H1 (cell line): ENCODE measurements around the gene LSM4. TPM values are rescaled to one million over a fixed set of nuclear protein-coding genes. Genes with fewer than 3 reads are reported as not detected.

Experiments used
- CTCF ChIA-PET: fragments of 300-600 bp; sonication (Branson Sonifier 250); formaldehyde crosslinking; loops from one replicate; lab custom pipeline; 2021; ENCODE audit not compliant: partially characterized antibody; lab: Charles Lee
- POLR2A ChIA-PET: fragments of 300-600 bp; sonication (Branson Sonifier 250); formaldehyde crosslinking; loops from one replicate; lab custom pipeline; 2021; ENCODE audit warnings: inconsistent platforms; ENCODE audit not compliant: partially characterized antibody; lab: Charles Lee
- DNase-seq, 2 experiments: peaks; one replicate each; pipeline versions ENCODE4 v3.0.0 to v3.0.0-alpha.2; 2010 to 2022; ENCODE audit warnings: low spot score in 2 of 2, low read depth in 1 of 2, mixed read lengths in 1 of 2
- FAIRE-seq: peaks from 2 replicates; lab custom pipeline; 2011; peaks lifted over from hg19 to GRCh38; lab: Jason Lieb, UNC
- H2AFZ ChIP-seq: 2 replicates; pipeline ENCODE4 v1.8.1; 2012; ENCODE audit warnings: low read length, inconsistent platforms
- H2AK5ac ChIP-seq: 2 replicates; pipeline ENCODE4 v1.6.1; 2013; ENCODE audit warnings: low read depth, low read length
- H2BK120ac ChIP-seq: replicated peaks from 2 replicates; pipeline ENCODE3; 2013; ENCODE audit warnings: low read depth, low read length, inconsistent platforms
- H2BK12ac ChIP-seq: 2 replicates; pipeline ENCODE4 v1.6.1; 2013; ENCODE audit warnings: low read depth, low read length
- H2BK15ac ChIP-seq: 2 replicates; pipeline ENCODE4 v1.6.1; 2013; ENCODE audit warnings: low read length
- H2BK20ac ChIP-seq: 2 replicates; pipeline ENCODE4 v1.6.1; 2013; ENCODE audit warnings: low read length
- H2BK5ac ChIP-seq: 2 replicates; pipeline ENCODE4 v1.6.1; 2013; ENCODE audit warnings: low read depth, low read length
- H3K14ac ChIP-seq: 2 replicates; pipeline ENCODE4 v1.6.1; 2013; ENCODE audit warnings: inconsistent platforms; ENCODE audit not compliant: insufficient read length
- H3K18ac ChIP-seq: 2 replicates; pipeline ENCODE4 v1.6.1; 2013; ENCODE audit warnings: low read length; ENCODE audit errors: extremely low read depth
- H3K23ac ChIP-seq: 2 replicates; pipeline ENCODE4 v1.6.1; 2013; ENCODE audit warnings: inconsistent platforms; ENCODE audit not compliant: insufficient read length
- H3K23me2 ChIP-seq: 2 replicates; pipeline ENCODE4 v1.6.1; 2013; ENCODE audit warnings: low read depth, low read length
- H3K27ac ChIP-seq: 2 replicates; pipeline ENCODE4 v1.6.1; 2011; ENCODE audit warnings: low read depth, low read length, inconsistent platforms
- H3K27me3 ChIP-seq, 4 experiments: replicated peaks in 1 of 4; 1 replicate in 1 of 4; 2 replicates in 3 of 4; pipeline versions ENCODE4 v1.6.1 to v1.8.1; 2011 to 2013; ENCODE audit warnings: low read length in 3 of 4, mild to moderate bottlenecking in 3 of 4, inconsistent platforms in 2 of 4, mixed read lengths in 2 of 4, moderate library complexity in 1 of 4; ENCODE audit not compliant: control insufficient read depth in 3 of 4, insufficient read depth in 3 of 4; ENCODE audit errors: extremely low read depth in 1 of 4
- H3K36me3 ChIP-seq, 4 experiments: 2 replicates each; pipeline versions ENCODE4 v1.6.1 to v1.8.1; 2011 to 2013; ENCODE audit warnings: mild to moderate bottlenecking in 4 of 4, low read length in 3 of 4, moderate library complexity in 2 of 4, control low read depth in 1 of 4, inconsistent platforms in 1 of 4; ENCODE audit not compliant: insufficient read depth in 4 of 4, control insufficient read depth in 2 of 4
- H3K4ac ChIP-seq: replicated peaks from 2 replicates; pipeline ENCODE3; 2013; ENCODE audit warnings: low read length, low read depth, mixed read lengths, inconsistent platforms; ENCODE audit not compliant: insufficient read length
- H3K4me1 ChIP-seq, 4 experiments: replicated peaks in 1 of 4; 1 replicate in 1 of 4; 2 replicates in 3 of 4; pipeline versions ENCODE4 v1.6.1 to v1.8.1; 2011 to 2013; ENCODE audit warnings: low read length in 3 of 4, inconsistent platforms in 2 of 4, mixed read lengths in 1 of 4; ENCODE audit not compliant: insufficient read depth in 4 of 4, control insufficient read depth in 3 of 4
- H3K4me2 ChIP-seq, 2 experiments: 2 replicates each; pipeline versions ENCODE4 v1.6.1 to v1.8.1; 2011 to 2013; ENCODE audit warnings: low read depth in 2 of 2, low read length in 2 of 2, control low read depth in 1 of 2, inconsistent platforms in 1 of 2, mild to moderate bottlenecking in 1 of 2; ENCODE audit not compliant: insufficient read depth in 1 of 2
- H3K4me3 ChIP-seq, 4 experiments: fragments of 200-600, 300-600 bp in 1 of 4; sonication (generic), shearing (Covaris generic), sonication (Bioruptor Twin) in 1 of 4; 2 replicates each; pipeline versions ENCODE4 v1.5.1 to v1.8.1; 2011 to 2016; ENCODE audit warnings: low read length in 4 of 4, low read depth in 3 of 4, control low read depth in 2 of 4, inconsistent platforms in 2 of 4, mild to moderate bottlenecking in 2 of 4, mixed read lengths in 1 of 4, moderate library complexity in 1 of 4; ENCODE audit not compliant: insufficient read depth in 2 of 4; ENCODE audit errors: extremely low read depth in 1 of 4
- H3K56ac ChIP-seq: replicated peaks from 2 replicates; pipeline ENCODE3; 2013; ENCODE audit warnings: low read depth, mild to moderate bottlenecking, mixed read lengths, low read length, inconsistent platforms; ENCODE audit not compliant: insufficient read length
- H3K79me1 ChIP-seq: 2 replicates; pipeline ENCODE4 v1.6.1; 2013; ENCODE audit warnings: low read depth, low read length, control low read depth
- H3K79me2 ChIP-seq, 2 experiments: 2 replicates each; pipeline versions ENCODE4 v1.6.1 to v1.8.1; 2012 to 2013; ENCODE audit warnings: low read length in 2 of 2, mild to moderate bottlenecking in 2 of 2, inconsistent platforms in 1 of 2; ENCODE audit not compliant: insufficient read depth in 2 of 2, control insufficient read depth in 1 of 2
- H3K9ac ChIP-seq, 4 experiments: replicated peaks in 1 of 4; 1 replicate in 1 of 4; 2 replicates in 3 of 4; pipeline versions ENCODE4 v1.6.1 to v1.8.1; 2011 to 2013; ENCODE audit warnings: low read depth in 3 of 4, low read length in 3 of 4, control low read depth in 2 of 4, mild to moderate bottlenecking in 2 of 4, moderate library complexity in 2 of 4, inconsistent platforms in 1 of 4; ENCODE audit errors: extremely low read depth in 1 of 4
- H3K9me3 ChIP-seq, 2 experiments: 2 replicates each; pipeline versions ENCODE4 v1.6.1 to v1.8.1; 2012 to 2013; ENCODE audit warnings: mild to moderate bottlenecking in 2 of 2, moderate library complexity in 2 of 2, control low read depth in 1 of 2, inconsistent platforms in 1 of 2, low read depth in 1 of 2, low read length in 1 of 2, mixed read lengths in 1 of 2; ENCODE audit not compliant: insufficient read depth in 2 of 2
- H4K20me1 ChIP-seq, 2 experiments: replicated peaks in 1 of 2; 2 replicates each; pipeline versions ENCODE3 to v1.8.1; 2011 to 2013; ENCODE audit warnings: inconsistent platforms in 2 of 2, low read length in 2 of 2, mild to moderate bottlenecking in 1 of 2; ENCODE audit not compliant: insufficient read depth in 2 of 2, control insufficient read depth in 1 of 2
- H4K5ac ChIP-seq: 2 replicates; pipeline ENCODE4 v1.6.1; 2013; ENCODE audit warnings: low read length, low read depth, mixed read lengths, inconsistent platforms; ENCODE audit not compliant: insufficient read length
- H4K8ac ChIP-seq: 2 replicates; pipeline ENCODE4 v1.8.0; 2013; ENCODE audit warnings: mild to moderate bottlenecking, moderate library complexity, low read length, inconsistent platforms; ENCODE audit not compliant: insufficient read depth; ENCODE audit errors: extremely low read depth
- H4K91ac ChIP-seq: replicated peaks from 2 replicates; pipeline ENCODE3; 2013; ENCODE audit warnings: low read length, mixed read lengths, inconsistent platforms; ENCODE audit not compliant: insufficient read length
- BACH1 ChIP-seq: IDR thresholded peaks from 2 replicates; pipeline ENCODE4 v1.6.1; 2012; ENCODE audit warnings: low read length, improper control_type of control experiment
- CBX8 ChIP-seq: fragments of 300-800, 300-1000 bp; sonication (generic); IDR thresholded peaks from 2 replicates; pipeline ENCODE4 v1.7.1; 2016; ENCODE audit warnings: low read depth, low read length, borderline replicate concordance
- KDM4A ChIP-seq: IDR thresholded peaks from one replicate; pipeline ENCODE4 v1.7.1; 2012; ENCODE audit warnings: low read depth, mild to moderate bottlenecking, moderate library complexity, low read length, inconsistent platforms; ENCODE audit not compliant: severe bottlenecking
- POLR2AphosphoS5 ChIP-seq: IDR thresholded peaks from 2 replicates; pipeline ENCODE4 v1.6.1; 2011; ENCODE audit warnings: low read depth, low read length
- RAD21 ChIP-seq, 2 experiments: IDR thresholded peaks in 1 of 2; conservative IDR thresholded peaks in 1 of 2; 2 replicates each; pipeline ENCODE4 v1.6.1; 2011; ENCODE audit warnings: low read depth in 2 of 2, low read length in 2 of 2, improper control_type of control experiment in 1 of 2, inconsistent platforms in 1 of 2, mild to moderate bottlenecking in 1 of 2, moderate library complexity in 1 of 2
- SAP30 ChIP-seq: fragments of 300-600 bp; sonication (generic); IDR thresholded peaks from 2 replicates; pipeline ENCODE4 v1.7.1; 2012; ENCODE audit warnings: low read length, moderate library complexity, mild to moderate bottlenecking, inconsistent platforms; ENCODE audit not compliant: insufficient read depth, insufficient replicate concordance
- SP2 ChIP-seq: IDR thresholded peaks from 2 replicates; pipeline ENCODE4 v1.6.1; 2012; ENCODE audit warnings: mild to moderate bottlenecking, low read length, inconsistent platforms
- TAF1 ChIP-seq: IDR thresholded peaks from 2 replicates; pipeline ENCODE4 v1.6.1; 2011; ENCODE audit warnings: mild to moderate bottlenecking, low read depth, low read length
- TBP ChIP-seq: IDR thresholded peaks from 2 replicates; pipeline ENCODE4 v1.6.1; 2011; ENCODE audit warnings: low read depth, low read length, improper control_type of control experiment
- TCF12 ChIP-seq: IDR thresholded peaks from 2 replicates; pipeline ENCODE4 v1.6.1; 2011; ENCODE audit warnings: low read depth, mild to moderate bottlenecking, low read length
- TEAD4 ChIP-seq: IDR thresholded peaks from 2 replicates; pipeline ENCODE4 v1.6.1; 2012; ENCODE audit warnings: low read depth, low read length, inconsistent platforms, mixed read lengths
- WGBS, 2 experiments: shearing (Covaris generic) in 1 of 2; methylation state at CpG; one replicate each; pipeline versions ENCODE4 v1.1.6 to v1.1.7; 2013 to 2015; ENCODE audit warnings: low lambda C conversion rate in 2 of 2, mixed read lengths in 2 of 2, inconsistent platforms in 1 of 2, low coverage in 1 of 2, missing lambda C conversion rate in 1 of 2; ENCODE audit not compliant: insufficient replicate concordance in 2 of 2, insufficient coverage in 1 of 2, insufficient read length in 1 of 2; ENCODE audit errors: extremely low coverage in 1 of 2, missing lambda C conversion rate in 1 of 2; 5-methylcytosine and 5-hydroxymethylcytosine counted together
- polyA plus RNA-seq, 7 experiments: library from polyadenylated mRNA; depleted of rRNA in 3 of 7; stranded (reverse) in 5 of 7; unstranded in 2 of 7; fragments of >200 nt in 5 of 7; fragments of 200-250 nt in 2 of 7; gene quantifications; 1 replicate in 5 of 7; 2 replicates in 1 of 7; 4 replicates in 1 of 7; pipeline versions ENCODE4 v1.2.1 to v1.2.3, GENCODE V29; 2011 to 2013; ENCODE audit warnings: missing spikeins in 2 of 7, mixed read lengths in 2 of 7
- total RNA-seq: library from RNA; stranded (reverse); fragmentation: NEBNext Ultra II Directional; extraction: Animal tissue kit (Norgen Biotek cat#: 25700); gene quantifications from 2 replicates; pipeline ENCODE4 v1.2.1, GENCODE V29; 2021
- TF ChIP-seq, protein P1 (sequence below): IDR thresholded peaks from 2 replicates; pipeline ENCODE4 v1.6.1; 2012; ENCODE audit warnings: inconsistent platforms

The LSM4 gene
- total and polyA plus RNA-seq, 2 of the 8 experiments (the other 6 are each of a cell fraction or from before 2014, with no cell fraction given): 302 to 319 TPM

DNA sequence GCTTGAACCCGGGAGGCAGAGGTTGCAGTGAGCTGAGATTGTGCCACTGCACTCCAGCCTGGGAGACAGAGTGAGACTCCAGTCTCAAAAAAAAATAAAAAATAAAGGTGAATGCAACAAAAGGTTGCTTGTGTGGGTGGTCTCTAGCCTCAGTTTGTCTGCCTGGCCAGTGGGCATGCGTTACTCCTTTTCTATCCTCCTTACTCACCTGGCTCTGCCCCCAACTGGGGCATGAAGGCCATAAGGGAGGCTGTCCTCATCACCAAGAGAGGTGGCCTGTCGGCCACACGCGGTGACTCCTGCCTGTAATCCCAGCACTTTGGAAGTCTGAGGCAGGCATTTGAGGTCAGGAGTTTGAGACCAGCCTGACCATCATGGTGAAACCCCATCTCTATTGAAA is 39.5 kb downstream of the LSM4 start:
- H4K8ac ChIP-seq: no peak overlapping the region
- H3K9me3 ChIP-seq: no peaks in the 10 kb centered on the region
- ChIA-PET POLR2A (interaction anchor here (0.6 to 10.3 kb wide), 7 partner anchors 8 to 102 kb away, joined by 3 to 237 read pairs (median 141); partner anchors contain the start of genes LSM4 and PGPEP1), CTCF (interaction anchor here (0.7 to 13.6 kb wide), 4 partner anchors 10 to 616 kb away, joined by 3 to 242 read pairs (median 116); partner anchors contain the start of gene LSM4)
- H3K14ac ChIP-seq: no peak overlapping the region
- no peak overlapping the region for H2BK120ac ChIP-seq
- H2BK5ac ChIP-seq: no peak overlapping the region
- H3K23me2 ChIP-seq: peaks cover 17% of the 10 kb centered on the region
- no peak overlapping the region for H3K23ac ChIP-seq
- H3K18ac ChIP-seq: no peak overlapping the region
- no peak overlapping the region for H3K27ac ChIP-seq
- H3K4me3 ChIP-seq: no peak overlapping the region
- peaks cover 9 to 12% of the 10 kb centered on the region in 2 experiments for H4K20me1 ChIP-seq
- H2BK15ac ChIP-seq: 0 out of 2 replicates have a peak overlapping the region, but pooled peaks have one; percentile 16
- no peak overlapping the region; a peak in 1 of 4 replicates for H3K4me2 ChIP-seq
- no peak overlapping the region for H2BK20ac ChIP-seq
- FAIRE-seq: no peak
- 90% methylated on average over 5 of the region's 5 CpGs; no CpG with 5 or more reads in 1 of the 2 experiments for WGBS, 2 experiments
- H3K79me1 ChIP-seq: peaks cover 8% of the 10 kb centered on the region; the same call in 1 of the 2 replicates
- H2BK12ac ChIP-seq: 0 out of 2 replicates have a peak overlapping the region, but pooled peaks have one; percentile 80
- peaks cover 0 to 6% (median 0%) of the 10 kb centered on the region in 4 experiments; a peak in 3 of 7 replicates for H3K27me3 ChIP-seq
- no peak overlapping the region for H3K4ac ChIP-seq
- H3K79me2 ChIP-seq: peaks cover 0 to 21% of the 10 kb centered on the region in 2 experiments; a peak in 3 of 4 replicates
- peaks cover 5 to 21% (median 11%) of the 10 kb centered on the region in 4 experiments for H3K4me1 ChIP-seq
- H2AFZ ChIP-seq: no peak overlapping the region
- no peak overlapping the region for H3K9ac ChIP-seq
- DNase-seq: no peak
- H3K36me3 ChIP-seq: peaks cover 0 to 5% (median 3%) of the 10 kb centered on the region in 4 experiments; a peak in 3 of 8 replicates
- H2AK5ac ChIP-seq: peak overlapping the region; percentile 60
- H4K5ac ChIP-seq: no peak overlapping the region
- no peak overlapping the region for H3K56ac ChIP-seq
- H4K91ac ChIP-seq: no peak overlapping the region
- TF ChIP-seq BACH1: no peak
- TF ChIP-seq SP2: no peak
- no peak for TF ChIP-seq POLR2AphosphoS5
- no peak for TF ChIP-seq RAD21 (IDR thresholded peaks at IDR 0.05 in 1 of 2, conservative IDR thresholded peaks at IDR 0.05 in 1 of 2; ENCODE audit: low read depth in 2 of 2, low read length in 2 of 2)
- no peak for TF ChIP-seq TCF12
- TF ChIP-seq SAP30: no peak
- TF ChIP-seq, protein P1, sequence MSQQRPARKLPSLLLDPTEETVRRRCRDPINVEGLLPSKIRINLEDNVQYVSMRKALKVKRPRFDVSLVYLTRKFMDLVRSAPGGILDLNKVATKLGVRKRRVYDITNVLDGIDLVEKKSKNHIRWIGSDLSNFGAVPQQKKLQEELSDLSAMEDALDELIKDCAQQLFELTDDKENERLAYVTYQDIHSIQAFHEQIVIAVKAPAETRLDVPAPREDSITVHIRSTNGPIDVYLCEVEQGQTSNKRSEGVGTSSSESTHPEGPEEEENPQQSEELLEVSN: no peak
- no peak for TF ChIP-seq CBX8
- no peak for TF ChIP-seq TBP
- TF ChIP-seq TAF1: no peak
- TF ChIP-seq KDM4A: no peak
- no peak for TF ChIP-seq TEAD4
